GM19463 (cell line): ENCODE results near the gene PPP3CB.
A peak's percentile ranks its signal among the peaks of the same experiment; 100 is the strongest.

Experiments used
- ATAC-seq: cut with Tn5 transposase; IDR thresholded peaks from one replicate; pipeline ENCODE4 v1.9.1; 2021; ENCODE audit warnings: mild to moderate bottlenecking, moderate library complexity; ENCODE audit not compliant: unreplicated experiment

The PPP3CB gene

GRCh38 chr10:73495884-73496674, at the start of gene PPP3CB:
Gene PPP3CB (minus strand): TSS chr10:73496024. CDS start chr10:73495889, 135 bp downstream.
- ATAC-seq, result peak; percentile 62

DNA sequence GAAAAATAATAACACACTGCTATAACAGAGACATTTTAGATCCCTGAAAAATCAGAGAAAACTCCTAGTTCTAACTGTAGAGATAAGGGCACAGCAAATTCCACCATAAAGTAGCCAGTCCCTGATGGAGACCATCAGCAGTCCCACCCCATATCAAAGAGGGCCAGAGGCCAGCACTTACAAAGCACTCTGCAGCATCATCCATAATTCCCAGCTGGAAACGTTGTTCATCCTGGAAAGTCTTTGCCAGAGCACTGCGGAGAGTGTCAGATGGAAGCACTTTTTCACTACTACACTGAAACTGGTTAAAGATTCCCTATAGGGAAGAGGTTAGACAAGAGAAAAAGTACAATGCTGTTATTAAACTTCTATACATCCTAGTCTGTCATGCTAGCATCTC, 49.5 kb upstream of the PPP3CB start:
- no peak for ATAC-seq

- no peak for ATAC-seq
Observed at GRCh38 chr10:73537709-73538108, 41.9 kb upstream of the PPP3CB start.

DNA sequence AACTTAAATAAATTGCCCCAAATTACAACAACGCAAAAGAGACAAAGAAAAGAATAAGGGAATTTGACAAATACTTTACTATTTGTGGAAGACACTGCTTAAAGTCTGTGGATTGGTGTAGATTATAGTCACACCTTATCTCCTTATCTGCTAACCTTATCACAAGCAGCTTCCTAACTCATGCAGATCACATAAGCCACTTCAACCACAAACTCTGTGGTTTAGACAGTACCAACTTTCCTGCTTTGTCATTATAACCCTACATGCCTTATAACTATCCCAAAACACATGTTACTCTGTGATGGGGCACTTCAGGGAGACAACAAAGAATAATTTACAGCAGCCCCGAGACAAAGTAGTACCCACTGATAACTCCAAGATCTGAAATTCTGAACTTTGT, 41.5 kb upstream of the PPP3CB start:
- no peak for ATAC-seq

DNA sequence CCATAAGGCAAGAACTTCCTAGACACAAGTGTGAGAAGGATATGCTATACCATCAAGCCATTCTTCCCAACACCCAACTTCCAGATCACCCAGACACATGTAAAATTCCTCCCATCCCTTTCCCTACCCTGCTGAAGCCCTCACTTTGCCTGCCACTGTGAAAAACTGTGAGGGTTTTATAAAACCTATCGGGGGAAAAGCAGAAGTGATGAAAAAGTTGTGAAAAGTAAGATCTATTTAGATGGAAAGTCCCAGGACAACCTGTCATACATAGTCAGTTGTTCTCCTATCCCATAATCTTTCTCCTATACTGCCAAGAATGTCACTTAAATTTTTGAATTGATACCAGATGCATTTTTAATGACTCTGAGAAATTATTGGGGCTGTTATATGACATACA, 39.0 kb upstream of the PPP3CB start:
- ATAC-seq, result no peak

DNA sequence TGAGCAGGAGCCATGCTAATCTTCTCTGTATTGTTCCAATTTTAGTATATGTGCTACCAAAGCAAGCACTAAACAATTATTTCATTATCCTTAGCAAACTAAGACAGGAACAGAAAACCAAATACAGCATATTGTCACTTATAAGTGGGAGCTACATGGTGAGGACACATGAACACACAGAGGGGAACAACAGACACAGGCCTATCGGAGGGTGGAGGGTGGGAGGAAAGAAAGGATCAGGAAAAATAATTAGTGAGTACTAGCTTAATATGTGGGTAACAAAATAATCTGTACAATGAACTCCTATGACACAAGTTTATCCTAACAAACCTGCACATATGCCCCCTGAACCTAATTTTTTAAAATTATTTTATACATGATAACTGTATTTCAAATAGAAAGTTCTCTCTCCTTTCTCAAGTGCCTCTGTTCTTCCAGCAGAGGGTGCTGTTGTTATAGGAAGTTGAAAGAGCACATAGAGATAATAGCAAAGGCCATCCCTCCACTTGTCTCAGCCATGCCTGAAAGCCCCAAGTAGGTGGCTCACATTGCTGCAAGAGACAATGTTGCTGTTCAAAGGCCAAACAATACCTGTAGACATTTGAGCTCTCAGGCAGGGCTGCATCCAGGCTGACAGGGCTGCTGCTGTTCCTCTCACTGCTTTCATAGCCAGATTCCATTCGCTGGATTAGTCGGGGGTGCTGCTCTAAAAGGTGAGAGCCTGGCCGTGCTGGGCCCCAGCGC, 33.4 kb upstream of the PPP3CB start:
- ATAC-seq, result peak; percentile 53

DNA sequence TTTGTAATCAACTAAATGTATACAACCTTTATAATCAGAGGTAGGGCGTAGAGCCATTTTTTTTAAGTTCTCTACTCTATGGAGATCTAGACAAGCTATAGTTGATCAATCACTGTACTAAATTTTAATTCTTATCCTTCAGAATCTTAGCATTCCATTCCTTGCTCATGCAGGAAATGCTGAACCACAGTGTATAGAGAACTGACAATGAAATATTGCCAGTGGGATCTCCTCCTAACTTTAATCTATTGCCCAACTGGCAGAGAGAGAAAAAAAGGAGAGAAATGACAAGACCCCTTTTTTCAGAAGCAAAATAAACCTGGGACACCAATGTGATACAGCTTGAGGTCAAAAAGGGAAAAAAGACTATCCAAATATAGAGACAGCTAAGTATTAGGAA, 26.4 kb upstream of the PPP3CB start:
- no peak for ATAC-seq

GRCh38 chr10:73519336-73519735, 23.5 kb upstream of the PPP3CB start:
- no peak for ATAC-seq

GRCh38 chr10:73517166-73517888, 21.5 kb upstream of the PPP3CB start:
- ATAC-seq, result no peak

DNA sequence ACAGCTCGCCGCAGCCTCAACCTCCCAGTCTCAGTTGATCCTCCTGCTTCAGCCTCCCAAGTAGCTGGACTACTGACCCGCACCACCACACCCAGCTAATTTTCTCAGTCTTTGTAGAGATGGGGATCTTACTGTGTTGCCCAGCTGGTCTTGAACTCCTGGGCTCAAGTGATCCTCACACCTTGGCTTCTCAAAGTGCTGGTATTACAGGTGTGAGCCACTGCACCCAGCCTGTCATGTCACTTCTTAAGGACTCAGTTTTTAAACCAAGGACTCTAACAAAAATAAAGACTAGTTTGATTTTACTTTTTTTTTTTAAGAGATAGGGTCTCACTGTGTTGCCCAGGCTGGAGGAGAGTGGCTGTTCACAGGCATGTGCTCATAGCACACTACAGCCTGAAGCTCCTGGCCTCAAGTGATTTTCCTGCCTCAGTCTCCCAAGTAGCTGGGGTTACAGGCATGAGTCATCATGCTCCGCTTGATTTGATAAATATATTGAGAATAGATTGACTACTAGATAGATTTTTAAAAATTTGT, 16.5 kb upstream of the PPP3CB start:
- ATAC-seq, result no peak

DNA sequence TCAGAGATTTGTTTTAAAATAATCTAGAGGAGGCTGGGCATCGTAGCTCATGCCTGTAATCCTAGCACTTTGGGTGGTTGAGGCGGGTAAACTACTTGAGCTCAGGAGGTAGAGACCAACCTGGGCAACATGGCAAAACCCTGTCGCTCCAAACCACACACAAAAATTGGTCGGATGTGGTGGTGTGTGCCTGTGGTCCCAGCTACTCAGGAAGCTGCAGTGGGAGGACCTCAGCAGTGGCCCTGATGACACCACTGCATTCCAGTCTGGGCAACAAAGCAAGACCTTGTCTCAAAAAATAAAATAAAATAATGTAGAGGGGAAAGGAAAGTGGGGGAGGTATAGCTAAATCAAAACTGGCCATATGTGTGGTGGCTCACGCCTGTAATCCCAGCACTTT, 13.9 kb upstream of the PPP3CB start:
- ATAC-seq, result no peak

DNA sequence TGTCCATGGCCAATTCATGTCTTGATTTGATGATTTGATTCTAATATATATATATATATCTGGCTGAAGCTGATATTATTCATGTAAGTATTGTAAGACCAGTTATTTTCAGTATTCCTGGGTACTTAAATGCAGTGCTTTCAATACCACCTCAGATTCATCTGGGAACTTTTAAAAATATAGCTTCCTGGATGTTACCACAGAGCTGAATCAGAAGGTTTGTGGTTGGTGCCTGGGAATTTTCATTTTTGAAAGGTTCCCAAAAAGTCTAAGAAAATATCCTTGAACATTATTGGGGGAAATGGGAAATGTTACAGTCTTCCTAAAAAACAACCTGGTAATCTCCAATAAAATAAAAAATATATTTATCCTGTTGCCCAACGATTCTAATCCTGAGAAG, 10.7 kb upstream of the PPP3CB start:
- no peak for ATAC-seq

- no peak for ATAC-seq
Observed at GRCh38 chr10:73506074-73506473, 10.2 kb upstream of the PPP3CB start.

- ATAC-seq, result no peak
Observed at GRCh38 chr10:73503037-73503436, 7.2 kb upstream of the PPP3CB start.

- no peak for ATAC-seq
Observed at GRCh38 chr10:73501651-73502050, 5.8 kb upstream of the PPP3CB start.

DNA sequence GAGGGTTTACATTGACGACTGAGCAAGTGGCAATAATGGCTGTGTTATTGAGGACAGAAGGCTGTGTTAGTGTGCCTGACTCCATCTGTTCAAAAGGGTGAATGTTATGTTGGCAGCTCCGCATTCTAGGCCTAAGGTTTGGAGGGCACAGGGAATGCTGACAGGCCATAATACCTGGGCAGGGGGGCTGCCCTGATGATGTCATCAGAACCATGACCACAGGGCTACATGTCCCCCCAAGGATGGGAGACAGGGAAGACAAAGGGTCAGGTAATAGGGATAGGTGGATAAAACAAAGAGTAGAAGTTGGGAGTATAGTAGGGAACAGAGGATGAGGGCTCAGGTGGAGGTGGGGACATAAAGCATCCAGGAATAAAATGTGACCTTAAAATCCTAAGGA, 1.8 kb upstream of the PPP3CB start:
- no peak for ATAC-seq

DNA sequence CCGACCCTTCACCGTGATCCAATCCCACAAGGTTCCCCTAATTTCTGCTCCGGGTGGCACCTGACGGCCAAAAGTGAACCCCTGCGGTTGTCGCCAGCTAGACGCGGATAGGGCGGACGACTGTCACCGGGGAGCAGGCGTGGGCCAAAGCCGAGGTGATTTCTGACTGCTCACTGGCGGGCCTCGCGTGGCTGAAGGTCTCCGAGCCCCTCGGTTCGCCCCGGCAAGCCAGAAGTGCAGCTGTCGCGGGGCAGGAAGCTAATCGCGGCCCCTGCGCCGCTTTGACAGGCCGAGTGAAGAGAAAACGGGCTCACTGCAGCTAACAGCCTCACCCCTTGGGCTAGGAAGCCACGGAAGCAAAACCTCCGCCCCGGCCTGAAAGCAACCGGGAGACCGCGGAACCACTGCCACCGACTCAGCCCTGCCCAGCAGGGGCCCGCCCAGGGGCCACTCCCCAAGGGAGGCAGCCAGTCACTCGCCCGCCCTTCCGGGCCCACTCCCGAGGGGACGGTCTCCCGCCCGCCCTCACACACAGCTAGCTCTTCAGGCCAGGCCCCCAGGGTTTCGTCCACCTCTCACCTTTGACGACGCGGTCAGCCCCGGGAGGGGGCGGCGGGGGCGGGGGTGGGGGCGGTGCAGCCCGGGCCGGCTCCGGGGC, 469 bp downstream of the PPP3CB start:
- ATAC-seq, result peak; percentile 96

GRCh38 chr10:73494877-73495225, 973 bp downstream of the PPP3CB start:
- no peak for ATAC-seq

GRCh38 chr10:73494213-73494612, 1.6 kb downstream of the PPP3CB start:
- ATAC-seq, result no peak

GRCh38 chr10:73493781-73494180, 2.0 kb downstream of the PPP3CB start:
- no peak for ATAC-seq

- no peak for ATAC-seq
Observed at GRCh38 chr10:73486601-73487000, 9.2 kb downstream of the PPP3CB start.
